Brain pericyte (primary cell): ENCODE results near the gene CAMK2D.
"Not testable (repeated sequence)": the region's sequence is repeated elsewhere in the genome, so short reads cannot be mapped to it uniquely, and the experiment has no call there.

Experiments used
- DNase-seq: peaks from one replicate; pipeline ENCODE4 v3.0.0-alpha.2; 2012; ENCODE audit warnings: low read depth, low spot score

The CAMK2D gene

DNA sequence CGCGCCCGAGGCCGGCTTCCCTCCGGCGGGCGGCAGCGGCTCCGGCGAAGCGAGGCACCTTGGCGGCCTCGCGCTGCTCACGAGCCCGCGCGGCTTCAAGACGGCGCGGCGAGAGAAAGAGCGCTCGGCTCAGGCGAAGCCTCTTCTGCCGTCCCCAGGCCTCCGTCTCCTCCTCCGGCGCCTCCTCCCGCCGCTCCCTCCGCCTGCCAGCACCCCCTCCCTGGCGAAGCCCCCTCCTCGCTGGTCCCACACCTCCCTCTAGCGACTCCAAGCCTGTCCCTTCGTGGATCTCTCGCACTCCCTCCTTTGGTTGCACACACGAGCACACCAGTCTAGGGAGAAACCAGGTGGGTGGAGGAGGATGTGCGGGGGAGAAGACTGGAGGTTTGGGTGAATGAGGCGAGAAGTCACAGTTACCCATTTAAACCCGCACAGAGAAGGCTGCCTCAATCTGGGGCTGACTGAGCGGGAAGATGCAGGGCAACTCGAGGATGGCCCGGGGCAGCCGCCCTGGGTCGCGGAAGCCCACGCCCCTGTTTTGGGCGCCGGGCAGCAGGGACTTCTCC lies at the start of gene CAMK2D:
Gene CAMK2D, minus strand, starts transcription at position 119 of the 566 bp plus-strand sequence. CDS start 670 bp downstream, outside the sequence.
- DNase-seq, result peak; percentile 87

DNA sequence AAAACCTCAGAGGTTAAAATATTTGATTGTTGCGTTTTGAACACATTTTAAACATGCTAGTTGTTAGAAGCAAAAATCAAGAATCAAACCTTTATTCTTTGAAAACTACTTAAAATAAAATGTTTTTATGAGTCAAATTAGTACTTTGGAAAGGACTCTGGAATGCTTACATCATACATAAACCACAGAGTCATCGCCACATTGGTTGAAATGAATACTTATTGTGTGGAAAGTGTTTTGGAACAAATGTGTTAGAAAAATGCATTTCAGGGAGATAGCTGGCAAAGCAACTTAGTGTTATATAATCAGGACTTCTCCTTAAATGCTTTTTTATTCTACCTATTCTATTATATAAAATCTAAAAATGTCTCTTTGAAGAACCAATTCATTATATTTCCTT lies 49.4 kb upstream of the CAMK2D start:
- DNase-seq, result no peak

DNA sequence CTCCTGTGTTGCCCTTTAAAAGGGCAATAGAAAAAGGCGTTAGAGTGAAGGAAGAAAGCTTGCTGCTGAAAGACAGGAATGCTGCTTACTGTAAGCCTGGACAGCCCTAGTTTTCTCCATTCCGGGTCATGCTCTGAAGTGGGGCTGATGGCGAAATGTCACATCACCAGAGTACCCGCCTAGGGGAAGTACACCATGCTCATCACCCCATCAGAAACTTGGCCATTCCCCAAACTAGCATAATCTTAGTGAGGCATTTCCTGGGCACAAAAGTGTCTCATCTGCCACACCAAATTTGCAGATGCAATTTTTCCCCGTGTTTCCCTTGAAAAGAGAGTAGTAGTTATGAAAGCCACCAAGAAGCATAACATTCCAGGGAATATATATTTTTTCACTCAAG lies 47.8 kb upstream of the CAMK2D start:
- no peak for DNase-seq

DNA sequence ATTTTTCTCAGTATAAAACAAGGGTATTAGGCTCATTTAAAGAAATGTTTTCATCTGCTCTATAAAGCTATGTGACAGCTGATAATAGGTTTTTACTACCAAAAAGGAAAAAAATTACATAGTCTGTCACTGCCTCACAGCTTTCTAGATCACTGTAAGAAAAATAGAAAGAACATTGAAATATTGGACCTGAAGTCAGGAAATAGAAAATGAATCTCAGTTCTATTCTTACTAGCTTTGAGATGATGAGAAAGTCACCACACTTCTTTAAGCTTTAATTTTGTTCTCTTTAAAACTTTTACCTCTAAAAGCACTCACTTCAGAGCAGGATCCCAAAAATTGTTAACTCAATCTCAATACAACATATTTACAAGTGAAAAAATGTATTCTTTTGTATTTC lies 45.3 kb upstream of the CAMK2D start:
- no peak for DNase-seq

DNA sequence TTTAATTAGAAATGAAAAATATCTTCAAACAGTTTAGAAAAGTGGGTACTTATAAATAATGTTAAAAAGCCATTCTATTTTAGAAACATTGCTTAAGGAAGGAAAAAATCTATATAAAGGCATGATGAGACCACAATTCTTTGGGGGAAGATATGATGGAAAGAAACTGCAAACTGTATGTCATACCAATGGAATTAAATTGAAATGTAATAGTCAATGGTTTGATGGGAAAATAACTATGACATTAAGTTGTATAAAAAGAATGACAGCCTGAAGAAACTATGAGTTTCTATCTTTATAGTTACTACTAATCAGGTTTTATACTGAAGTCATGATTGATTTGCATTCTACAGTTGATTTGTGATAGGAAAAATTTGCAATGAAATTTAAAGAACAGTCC lies 40.3 kb upstream of the CAMK2D start:
- no peak for DNase-seq

DNA sequence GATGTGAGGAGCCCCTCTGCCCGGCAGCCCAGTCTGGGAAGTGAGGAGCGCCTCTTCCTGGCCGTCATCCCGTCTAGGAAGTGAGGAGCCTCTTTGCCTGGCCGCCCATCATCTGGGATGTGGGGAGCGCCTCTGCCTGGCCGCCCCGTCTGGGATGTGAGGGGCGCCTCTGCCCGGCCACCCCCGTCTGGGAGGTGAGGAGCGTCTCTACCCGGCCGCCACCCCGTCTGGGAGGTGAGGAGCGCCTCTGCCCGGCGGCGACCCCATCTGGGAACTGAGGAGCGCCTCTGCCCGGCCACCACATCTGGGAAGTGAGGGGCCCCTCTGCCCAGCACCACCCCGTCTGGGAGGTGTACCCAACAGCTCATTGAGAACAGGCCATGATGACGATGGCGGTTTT lies 34.8 kb upstream of the CAMK2D start:
- not testable (repeated sequence) for DNase-seq

DNA sequence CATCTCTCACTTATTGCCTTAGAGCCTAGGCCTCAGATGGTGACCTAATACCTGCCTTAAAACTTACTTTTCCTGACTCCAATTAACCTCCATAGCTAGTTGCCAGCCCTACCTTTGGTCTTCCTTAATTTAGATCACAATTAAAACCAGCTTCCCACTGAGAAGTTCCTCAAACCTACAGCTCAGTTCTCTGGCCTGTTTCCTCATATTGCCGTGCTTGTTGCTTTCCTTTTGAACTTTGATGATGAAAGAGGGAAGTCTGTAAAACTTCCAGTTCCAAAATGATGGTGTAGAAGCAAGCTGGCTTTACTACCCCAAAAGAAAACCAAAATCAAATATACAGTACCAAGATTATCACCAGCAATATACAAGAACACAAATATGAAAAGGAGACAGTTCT lies 28.9 kb upstream of the CAMK2D start:
- DNase-seq, result no peak

DNA sequence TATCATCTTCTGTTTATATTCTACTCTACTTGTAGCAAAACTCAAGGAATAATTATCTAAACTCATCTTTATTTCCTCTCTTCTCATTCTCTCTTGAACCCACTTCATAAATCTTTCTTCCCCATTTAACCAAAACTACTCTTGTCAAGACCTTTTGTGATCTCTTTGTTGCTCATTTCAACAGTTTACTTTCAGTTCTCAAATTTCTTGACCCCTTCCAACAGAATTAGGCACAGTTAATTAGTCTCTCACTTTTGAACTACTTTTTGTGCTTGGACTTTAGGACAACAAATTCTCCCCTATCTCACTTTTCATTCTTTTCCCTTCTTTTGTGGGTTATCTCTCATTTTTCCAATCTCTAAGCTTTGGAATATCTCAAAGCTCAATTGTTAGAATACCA lies 27.4 kb upstream of the CAMK2D start:
- no peak for DNase-seq

DNA sequence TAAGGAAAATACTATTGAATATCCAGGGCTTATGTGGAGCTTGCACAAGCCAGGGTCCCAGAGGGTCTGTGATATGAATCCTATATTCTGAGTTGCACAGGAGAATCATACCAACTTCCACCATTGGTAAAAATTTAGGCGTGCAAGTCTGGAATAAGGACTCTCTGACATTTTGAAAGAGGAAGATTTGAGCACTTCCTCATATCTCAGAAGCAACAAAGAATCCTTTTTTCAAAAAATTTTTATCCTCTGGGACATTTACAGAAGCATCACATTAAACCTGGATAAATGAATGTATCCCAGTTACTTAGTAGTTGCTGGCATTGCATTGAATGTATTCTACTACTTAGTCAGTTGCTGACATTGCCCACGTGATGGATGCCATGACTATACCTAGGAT lies 24.2 kb upstream of the CAMK2D start:
- DNase-seq, result no peak

DNA sequence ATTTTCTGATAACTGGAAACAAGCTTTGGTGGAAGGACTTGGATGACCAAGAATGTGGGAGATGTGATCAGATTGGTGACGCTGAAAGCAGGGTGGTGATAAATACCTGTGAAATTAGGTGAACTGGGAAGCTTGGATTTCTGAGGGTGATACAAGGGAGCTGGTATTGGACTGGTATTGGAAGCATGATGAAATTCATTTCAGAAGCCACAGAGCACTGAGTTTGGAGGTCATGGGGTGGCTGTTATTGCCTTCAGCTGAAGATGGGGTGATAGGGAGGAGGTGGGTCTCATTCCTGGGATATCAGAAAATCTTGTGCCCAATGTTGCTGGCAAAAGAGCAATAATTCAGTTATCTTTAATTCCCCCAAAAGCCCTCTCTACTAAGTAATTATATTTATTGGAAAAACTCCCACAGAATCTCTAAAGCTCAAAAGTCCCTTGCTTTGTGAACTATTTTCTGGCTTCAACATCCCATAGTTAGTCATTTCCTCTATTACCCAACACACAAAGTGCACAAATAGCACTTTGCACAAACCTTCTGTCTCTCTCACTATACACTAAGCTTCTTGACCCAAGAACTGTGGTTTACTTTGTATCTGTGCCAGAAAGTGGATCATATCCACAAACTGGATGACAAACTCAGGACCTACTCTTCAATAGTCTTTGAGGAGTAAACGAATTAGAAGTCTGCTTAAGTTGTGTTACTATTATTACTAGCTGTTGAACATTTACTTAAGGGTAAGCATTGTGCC lies 23.1 kb upstream of the CAMK2D start:
- DNase-seq, result peak; percentile 69

DNA sequence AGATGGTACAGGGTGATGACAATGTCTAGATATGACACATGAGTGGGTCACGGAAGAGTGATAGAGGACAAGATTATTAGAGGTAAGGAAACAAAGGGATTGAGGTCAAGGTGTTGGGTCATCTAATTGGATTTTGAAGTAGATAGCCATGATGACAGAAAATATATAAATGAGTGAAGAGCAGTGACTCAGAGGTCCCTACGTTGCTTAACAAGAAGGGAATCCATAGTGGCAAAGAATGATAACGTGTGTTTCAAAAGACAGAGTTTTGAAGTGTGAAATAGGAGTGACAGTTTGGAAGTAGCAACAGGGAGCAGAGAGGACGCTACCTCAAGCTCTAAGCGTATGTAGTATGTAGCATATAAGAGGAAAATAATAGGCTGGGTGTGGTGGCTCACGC lies 22.2 kb upstream of the CAMK2D start:
- DNase-seq, result no peak

DNA sequence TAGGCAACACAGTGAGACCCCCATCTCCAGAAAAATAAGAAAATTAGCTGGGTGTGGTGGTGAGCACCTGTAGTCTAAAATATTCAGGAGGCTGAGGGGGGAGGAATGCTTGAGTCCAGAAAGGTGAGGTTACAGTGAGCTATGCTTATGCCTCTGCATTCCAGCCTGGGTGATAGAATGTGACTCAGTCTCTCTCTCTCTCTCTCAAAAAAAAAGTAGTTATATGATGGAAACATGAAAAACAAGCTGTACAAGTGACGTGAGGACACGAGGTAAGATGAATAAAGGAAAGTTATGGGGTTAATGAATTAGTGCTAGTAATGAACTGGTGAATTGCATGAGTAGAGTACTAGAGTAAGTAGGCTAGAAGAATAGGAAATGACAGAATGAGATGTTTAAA lies 21.8 kb upstream of the CAMK2D start:
- DNase-seq, result no peak

DNA sequence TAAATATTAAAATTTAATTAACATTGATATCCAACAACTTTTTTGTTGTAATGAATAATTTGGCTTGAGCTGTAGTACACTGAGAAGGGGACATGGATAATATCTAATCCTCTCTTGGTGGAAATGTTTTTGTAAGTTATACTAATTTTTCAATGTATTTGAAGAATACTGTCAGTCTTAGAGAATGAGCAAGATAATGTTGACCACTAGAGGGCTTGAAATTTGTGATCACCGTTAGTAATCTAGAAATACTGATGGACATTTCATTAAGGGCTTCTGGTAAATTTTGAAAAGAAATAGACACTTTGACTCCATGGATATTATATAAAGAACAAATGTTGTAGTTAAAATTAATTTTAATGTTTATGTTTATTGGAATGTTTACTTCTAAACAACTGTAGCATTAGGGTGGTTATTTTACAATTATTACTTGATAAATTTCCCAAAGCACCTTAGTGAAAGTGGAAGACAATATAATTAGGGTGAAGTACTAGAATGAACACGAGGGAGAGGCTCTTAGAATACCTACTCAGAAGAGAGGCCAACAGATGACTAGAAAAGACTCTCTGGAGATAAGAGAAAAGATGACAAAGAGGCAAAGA lies 20.0 kb upstream of the CAMK2D start:
- DNase-seq, result no peak

DNA sequence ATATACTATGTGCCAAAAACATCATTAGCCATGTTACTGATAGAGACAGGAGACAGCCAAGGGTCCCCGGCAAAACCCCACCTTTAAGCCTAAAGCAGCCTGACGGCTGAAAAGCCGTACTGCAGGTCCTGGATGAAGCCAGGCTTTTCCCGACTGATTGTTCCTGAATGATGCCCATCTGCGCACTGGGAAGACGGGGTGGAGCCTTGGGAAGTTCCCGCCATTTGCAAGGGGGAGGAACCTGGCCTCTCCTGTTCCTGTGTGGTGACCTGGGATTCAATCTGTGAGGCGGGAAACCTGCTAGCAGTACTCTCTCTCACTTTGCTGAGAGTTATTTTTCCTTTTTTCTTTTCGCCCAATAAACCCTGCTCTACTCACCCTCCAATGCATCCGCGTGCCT lies 15.1 kb upstream of the CAMK2D start:
- DNase-seq, result no peak

DNA sequence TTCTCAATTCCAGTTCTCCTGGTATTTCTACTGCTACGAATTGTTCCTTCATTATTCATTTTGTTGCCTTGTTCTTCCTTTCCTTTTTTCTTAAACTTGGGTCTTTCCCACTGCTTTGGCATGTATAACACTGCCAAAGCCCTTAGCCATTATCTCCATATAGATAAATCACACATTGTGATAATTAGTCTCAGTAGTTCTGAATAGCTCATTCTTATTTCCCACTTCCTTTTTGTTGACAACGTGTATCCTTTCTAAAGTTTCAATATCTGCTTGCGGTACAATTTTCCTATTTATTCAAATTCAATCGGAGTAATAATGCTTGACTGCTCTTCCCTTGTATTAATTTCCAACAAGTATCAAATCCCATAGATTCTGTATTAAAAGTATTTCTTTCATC lies 14.5 kb upstream of the CAMK2D start:
- DNase-seq, result no peak

DNA sequence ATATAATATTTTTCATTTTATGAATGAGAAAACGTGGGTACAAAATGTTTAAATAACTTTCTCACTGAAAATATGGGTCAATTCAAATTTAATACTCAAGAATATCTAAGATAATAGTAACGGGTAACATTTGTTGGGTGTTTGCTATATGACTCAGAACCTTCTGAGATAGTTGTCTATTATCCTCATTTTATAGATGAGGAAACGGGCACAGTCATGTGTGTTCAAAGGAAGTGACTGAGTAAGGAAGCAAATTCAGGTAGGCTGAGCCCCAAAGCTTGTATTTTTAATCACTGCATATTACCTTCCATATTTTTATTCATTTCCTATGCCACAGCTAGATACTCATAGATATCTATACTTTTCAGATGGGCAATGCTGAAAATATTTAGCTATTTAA lies 12.2 kb upstream of the CAMK2D start:
- DNase-seq, result no peak

DNA sequence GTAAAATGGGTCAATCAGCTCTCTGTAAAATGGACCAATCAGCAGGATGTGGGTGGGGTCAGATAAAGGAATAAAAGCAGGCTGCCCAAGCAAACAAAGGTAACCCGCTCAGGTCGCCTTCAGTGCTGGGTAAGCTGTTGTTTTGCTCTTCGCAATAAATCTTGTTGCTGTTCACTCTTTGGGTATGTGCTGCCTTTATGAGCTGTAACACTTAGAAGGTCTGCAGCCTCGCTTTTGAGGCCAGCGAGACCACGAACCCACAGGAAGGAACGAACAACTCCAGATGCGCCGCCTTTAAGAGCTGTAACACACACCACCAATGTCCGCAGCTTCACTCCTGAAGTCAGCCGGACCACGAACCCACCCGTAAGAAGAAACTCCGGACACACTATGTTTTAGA lies 11.5 kb upstream of the CAMK2D start:
- DNase-seq, result no peak

DNA sequence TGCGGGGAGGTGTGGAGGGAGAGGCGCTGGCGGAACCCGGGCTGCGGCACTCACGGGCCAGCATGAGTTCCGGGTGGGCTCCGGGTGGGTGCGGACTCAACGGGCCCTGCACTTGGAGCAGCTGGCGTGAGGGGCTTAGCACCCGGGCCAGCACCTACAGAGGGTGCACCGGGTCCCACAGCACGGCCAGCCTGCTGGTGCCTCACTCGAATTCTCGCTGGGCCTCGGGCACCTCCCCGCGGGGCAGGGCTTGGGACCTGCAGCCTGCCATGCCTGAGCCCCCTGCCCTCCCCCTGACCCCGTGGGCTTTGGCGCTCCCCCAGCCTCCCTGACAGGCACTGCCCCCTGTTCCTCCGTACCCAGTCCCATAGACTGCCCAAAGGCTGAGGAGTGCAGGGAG lies 10.8 kb upstream of the CAMK2D start:
- no peak for DNase-seq

DNA sequence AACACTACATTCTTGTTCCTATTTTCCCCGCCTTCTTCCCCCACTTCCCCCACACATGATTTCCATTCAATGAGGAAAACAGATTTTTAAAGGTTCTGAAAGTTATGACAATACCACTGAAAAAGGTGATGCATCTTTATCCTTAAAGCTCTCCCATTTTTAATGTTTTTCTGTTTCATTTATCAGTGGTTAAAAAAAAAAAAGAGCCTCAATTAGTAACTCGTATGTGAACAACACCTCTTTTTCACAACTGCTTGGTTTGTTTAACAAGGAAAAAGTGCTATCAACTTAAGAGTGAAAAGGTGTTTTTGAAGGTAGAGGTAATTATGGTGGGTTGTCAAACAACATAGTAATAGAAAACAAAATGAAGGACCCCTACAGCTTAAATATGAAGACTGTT lies 8.2 kb upstream of the CAMK2D start:
- no peak for DNase-seq

DNA sequence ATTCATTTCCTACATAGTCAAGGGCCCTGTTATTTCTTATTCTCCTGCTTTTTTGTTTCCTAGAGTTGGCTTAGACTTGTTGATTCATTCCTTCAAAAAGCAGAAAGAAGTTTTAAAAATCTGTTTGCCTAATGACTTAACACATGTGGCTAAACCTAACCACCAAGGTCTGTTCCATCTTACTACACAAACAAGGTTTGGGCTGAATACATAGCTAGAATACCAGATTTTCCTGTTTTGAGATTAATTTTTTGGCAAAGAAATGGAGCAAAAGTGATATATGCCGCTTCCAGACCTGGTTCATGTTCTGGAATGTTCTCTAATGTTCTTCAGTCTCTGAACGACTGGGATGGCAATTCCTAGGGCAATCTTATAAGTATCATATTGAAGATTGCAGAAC lies 7.4 kb upstream of the CAMK2D start:
- DNase-seq, result no peak

DNA sequence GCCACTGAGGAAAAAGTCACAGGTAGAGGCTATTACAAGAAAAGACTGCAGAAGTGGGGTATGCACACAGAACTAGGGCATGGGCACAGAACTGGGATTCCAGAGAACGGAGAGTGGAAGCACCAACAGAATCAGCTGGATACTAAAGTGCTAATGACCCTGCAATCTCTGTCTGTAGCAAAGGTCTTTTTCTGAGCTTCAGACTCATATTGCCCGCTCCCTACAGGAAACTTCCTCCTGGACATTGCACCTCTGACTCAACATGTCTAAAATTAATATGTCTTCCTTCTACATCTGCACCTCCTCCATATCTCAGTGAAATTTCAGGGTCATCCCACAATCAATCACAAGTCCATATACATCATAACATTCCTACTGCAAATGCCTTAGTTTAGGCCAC lies 5.3 kb upstream of the CAMK2D start:
- DNase-seq, result no peak

DNA sequence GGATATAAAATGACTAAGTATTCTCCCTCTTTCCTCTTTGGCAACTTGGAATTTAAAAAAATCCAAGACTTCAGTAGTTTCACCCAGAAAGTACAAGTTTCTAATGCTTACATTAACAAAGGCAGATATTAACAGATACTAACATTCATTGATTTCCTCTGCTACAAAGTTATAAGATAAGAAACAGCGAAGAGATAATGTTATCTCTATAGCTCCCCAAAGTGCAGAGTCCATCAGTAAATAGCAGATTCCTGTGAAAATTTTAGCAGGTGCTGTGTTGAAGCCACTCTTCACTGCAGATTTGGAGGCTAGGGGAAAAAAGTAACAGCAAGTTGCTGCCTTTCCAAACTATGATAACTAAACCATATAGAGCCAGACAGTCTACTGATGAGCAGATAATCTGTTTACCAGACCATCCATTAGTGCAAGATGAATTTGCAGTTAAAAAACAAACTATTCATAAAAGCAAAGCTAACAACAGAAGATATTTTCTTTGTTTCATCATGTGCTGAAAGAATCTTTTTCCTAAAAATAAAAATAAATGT lies 3.3 kb upstream of the CAMK2D start:
- DNase-seq, result no peak

DNA sequence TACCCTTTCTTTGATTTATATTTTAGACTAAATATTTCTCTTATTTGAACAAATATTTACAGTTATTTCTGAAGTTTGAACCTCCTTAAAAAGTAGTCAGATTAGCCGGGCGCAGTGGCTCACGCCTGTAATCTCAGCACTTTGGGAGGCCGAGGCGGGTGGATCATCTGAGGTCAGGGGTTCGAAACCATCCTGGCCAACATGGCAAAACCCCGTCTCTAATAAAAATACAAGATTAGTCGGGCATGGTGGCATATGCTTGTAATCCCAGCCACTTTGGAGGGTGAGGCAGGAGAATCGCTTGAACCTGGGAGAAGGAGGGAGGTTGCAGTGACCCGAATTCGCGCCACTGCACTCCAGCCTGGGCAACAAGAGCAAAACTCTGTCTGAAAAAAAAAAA lies 2.4 kb upstream of the CAMK2D start:
- DNase-seq, result not testable (repeated sequence)
